Measurements from ENCODE around the gene FRMD4A.
A peak's percentile ranks its signal among the peaks of the same experiment; 100 is the strongest.

FRMD4A gene

DNA sequence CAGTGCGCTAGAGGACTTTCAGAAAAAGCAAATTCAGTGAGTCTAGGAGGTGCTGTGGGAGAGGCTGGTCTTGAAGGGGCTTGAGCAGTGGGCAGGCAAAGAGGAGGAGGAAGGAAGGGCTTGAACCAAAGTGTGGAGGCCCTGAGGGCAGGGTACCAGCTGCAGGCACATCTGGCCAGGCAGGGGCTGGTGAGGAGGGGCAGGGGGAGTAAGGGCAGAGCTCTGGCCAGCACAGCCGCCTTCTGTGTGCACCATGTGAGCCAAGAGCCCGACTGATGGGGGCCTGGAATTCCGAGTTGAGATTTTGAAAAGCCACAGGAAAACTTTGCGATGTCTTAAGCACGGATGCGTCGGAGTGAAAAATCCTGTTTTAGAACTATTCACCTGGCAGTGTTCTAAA lies 669.5 kb downstream of the FRMD4A start:
- TF ChIP-seq EZH2phosphoT487 (IDR thresholded peaks at IDR 0.05; ENCODE audit: borderline replicate concordance, low read length), result no peak
- no peak for TF ChIP-seq CTCF (IDR thresholded peaks at IDR 0.05; ENCODE audit: low read depth, low read length, poor library complexity, severe bottlenecking)
- Histone ChIP-seq H3K9me2 (replicated peaks; ENCODE audit: control insufficient read depth, low read length) (no peaks in the 10 kb centered on the region), H3K27ac (ENCODE audit: low read depth, low read length) (no peak overlapping the region), H3K4me2 (ENCODE audit: low read length) (no peak overlapping the region), H4K20me1 (ENCODE audit: control insufficient read depth, insufficient read depth, low read depth, low read length) (no peaks in the 10 kb centered on the region), H3F3A (ENCODE audit: control insufficient read depth, insufficient read depth) (no peaks in the 10 kb centered on the region), H3K9me3 (ENCODE audit: control insufficient read depth, insufficient read depth, low read length) (no peaks in the 10 kb centered on the region), H3K4me3 (ENCODE audit: low read length) (no peak overlapping the region), H3K4me1 (ENCODE audit: control insufficient read depth, low read length) (peaks cover 12% of the 10 kb centered on the region), H3K27me3 (ENCODE audit: control insufficient read depth, low read length) (peaks cover 22% of the 10 kb centered on the region), H3K36me3 (ENCODE audit: control insufficient read depth, low read length) (no peaks in the 10 kb centered on the region), H3K79me2 (ENCODE audit: control insufficient read depth, low read length) (no peaks in the 10 kb centered on the region)

DNA sequence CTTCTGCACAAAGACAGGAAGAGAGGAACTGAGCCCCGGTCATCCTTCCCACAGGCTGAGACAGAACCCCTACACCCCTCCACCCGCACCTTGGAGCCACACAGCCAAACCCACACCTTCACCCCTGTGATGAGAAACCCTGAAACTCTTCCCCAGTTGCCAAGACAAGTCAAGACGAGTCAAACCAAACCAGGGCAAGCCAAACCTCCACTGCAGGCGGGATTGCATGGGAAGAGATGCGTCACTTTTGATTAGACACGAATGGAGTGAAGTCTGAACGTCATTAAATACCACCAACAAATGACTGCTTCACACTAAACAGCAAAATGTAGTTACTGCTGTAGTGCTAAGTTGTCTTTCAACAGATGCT lies 670.2 kb downstream of the FRMD4A start:
- no peaks in the 10 kb centered on the region for H4K20me1 ChIP-seq (ENCODE audit: control insufficient read depth, insufficient read depth, low read depth, low read length)
- peaks cover 22% of the 10 kb centered on the region for H3K27me3 ChIP-seq (ENCODE audit: control insufficient read depth, low read length)
- H3K4me2 ChIP-seq (ENCODE audit: low read length), result no peak overlapping the region
- H3K79me2 ChIP-seq (ENCODE audit: control insufficient read depth, low read length), result no peaks in the 10 kb centered on the region
- H3K36me3 ChIP-seq (ENCODE audit: control insufficient read depth, low read length), result no peaks in the 10 kb centered on the region
- H3K4me3 ChIP-seq (ENCODE audit: low read length), result no peak overlapping the region
- H3K9me3 ChIP-seq (ENCODE audit: control insufficient read depth, insufficient read depth, low read length), result no peaks in the 10 kb centered on the region
- H3K4me1 ChIP-seq (ENCODE audit: control insufficient read depth, low read length), result peaks cover 12% of the 10 kb centered on the region
- TF ChIP-seq CTCF (IDR thresholded peaks at IDR 0.05; ENCODE audit: low read depth, low read length, poor library complexity, severe bottlenecking) (no peak), EZH2phosphoT487 (IDR thresholded peaks at IDR 0.05; ENCODE audit: borderline replicate concordance, low read length) (no peak)
- no peaks in the 10 kb centered on the region for H3F3A ChIP-seq (ENCODE audit: control insufficient read depth, insufficient read depth)
- no peak overlapping the region for H3K27ac ChIP-seq (ENCODE audit: low read depth, low read length)
- no peaks in the 10 kb centered on the region for H3K9me2 ChIP-seq (replicated peaks; ENCODE audit: control insufficient read depth, low read length)

DNA sequence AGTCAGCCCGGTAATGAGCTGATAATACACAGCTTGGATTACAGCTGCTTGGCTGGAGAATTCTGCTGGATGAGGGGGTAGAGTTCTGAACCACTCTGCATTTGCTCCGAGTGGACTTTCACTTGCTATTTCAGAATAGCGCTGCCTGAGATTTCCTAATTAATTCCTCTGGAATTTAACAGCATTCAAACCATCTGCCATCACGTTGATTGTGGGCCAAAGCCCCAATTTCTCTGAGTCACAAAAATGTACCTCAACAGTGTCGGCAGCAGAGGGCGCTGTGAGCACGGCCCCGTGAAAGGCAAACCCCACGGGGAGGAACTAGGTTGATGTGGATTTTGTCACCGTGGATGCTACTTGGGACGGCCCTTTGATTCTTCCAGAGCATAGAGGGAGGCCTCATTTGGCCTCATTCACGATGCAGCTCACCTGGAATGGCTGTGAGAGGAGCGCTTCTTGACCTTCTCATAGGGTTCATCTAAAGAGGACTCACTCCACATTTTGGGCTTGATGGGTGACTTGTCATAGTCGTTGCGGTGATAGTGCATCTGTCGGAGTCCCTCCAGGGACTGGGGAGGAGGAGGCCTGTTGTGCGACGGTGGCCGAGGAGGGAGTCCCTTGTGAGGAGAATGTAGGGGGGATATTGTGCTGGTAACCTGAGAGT lies 670.7 kb downstream of the FRMD4A start:
- Histone ChIP-seq H3K27ac (ENCODE audit: low read depth, low read length) (no peak overlapping the region), H3K27me3 (ENCODE audit: control insufficient read depth, low read length) (peaks cover 22% of the 10 kb centered on the region), H3F3A (ENCODE audit: control insufficient read depth, insufficient read depth) (no peaks in the 10 kb centered on the region), H3K36me3 (ENCODE audit: control insufficient read depth, low read length) (no peaks in the 10 kb centered on the region), H3K4me1 (ENCODE audit: control insufficient read depth, low read length) (peaks cover 12% of the 10 kb centered on the region), H4K20me1 (ENCODE audit: control insufficient read depth, insufficient read depth, low read depth, low read length) (no peaks in the 10 kb centered on the region), H3K9me3 (ENCODE audit: control insufficient read depth, insufficient read depth, low read length) (no peaks in the 10 kb centered on the region), H3K4me2 (ENCODE audit: low read length) (no peak overlapping the region), H3K4me3 (ENCODE audit: low read length) (no peak overlapping the region), H3K79me2 (ENCODE audit: control insufficient read depth, low read length) (no peaks in the 10 kb centered on the region), H3K9me2 (replicated peaks; ENCODE audit: control insufficient read depth, low read length) (no peaks in the 10 kb centered on the region)
- TF ChIP-seq EZH2phosphoT487 (IDR thresholded peaks at IDR 0.05; ENCODE audit: borderline replicate concordance, low read length) (no peak), CTCF (IDR thresholded peaks at IDR 0.05; ENCODE audit: low read depth, low read length, poor library complexity, severe bottlenecking) (peak; percentile 97)
